GM12891 (cell line): Measurements from ENCODE around the gene NUP210.
A peak's percentile ranks its signal among the peaks of the same experiment; 100 is the strongest.

ENCODE experiments used
- DNase-seq: peaks from one replicate; pipeline ENCODE4 v3.0.0; 2011; ENCODE audit warnings: low spot score; ENCODE audit not compliant: insufficient read length
- FAIRE-seq: peaks from 2 replicates; lab custom pipeline; 2011; peaks lifted over from hg19 to GRCh38; lab: Jason Lieb, UNC
- PAX5 ChIP-seq: IDR thresholded peaks from 2 replicates; pipeline ENCODE4 v1.6.1; 2011; ENCODE audit warnings: low read length, moderate library complexity, mild to moderate bottlenecking; ENCODE audit not compliant: insufficient read depth, severe bottlenecking
- POLR2A ChIP-seq: IDR thresholded peaks from 2 replicates; pipeline ENCODE4 v1.6.1; 2011; ENCODE audit warnings: low read depth, low read length, control low read depth
- POLR2AphosphoS5 ChIP-seq: IDR thresholded peaks from 2 replicates; pipeline ENCODE4 v1.6.1; 2011; ENCODE audit warnings: low read depth, low read length, control low read depth
- POU2F2 ChIP-seq: IDR thresholded peaks from 2 replicates; pipeline ENCODE4 v1.6.1; 2011; ENCODE audit warnings: low read depth, mild to moderate bottlenecking, control low read depth, low read length, moderate library complexity
- SPI1 ChIP-seq: IDR thresholded peaks from 2 replicates; pipeline ENCODE4 v1.6.1; 2011; ENCODE audit warnings: low read depth, low read length, control low read depth
- TAF1 ChIP-seq: IDR thresholded peaks from 2 replicates; pipeline ENCODE4 v1.6.1; 2011; ENCODE audit warnings: low read depth, low read length, control low read depth

Gene NUP210

DNA sequence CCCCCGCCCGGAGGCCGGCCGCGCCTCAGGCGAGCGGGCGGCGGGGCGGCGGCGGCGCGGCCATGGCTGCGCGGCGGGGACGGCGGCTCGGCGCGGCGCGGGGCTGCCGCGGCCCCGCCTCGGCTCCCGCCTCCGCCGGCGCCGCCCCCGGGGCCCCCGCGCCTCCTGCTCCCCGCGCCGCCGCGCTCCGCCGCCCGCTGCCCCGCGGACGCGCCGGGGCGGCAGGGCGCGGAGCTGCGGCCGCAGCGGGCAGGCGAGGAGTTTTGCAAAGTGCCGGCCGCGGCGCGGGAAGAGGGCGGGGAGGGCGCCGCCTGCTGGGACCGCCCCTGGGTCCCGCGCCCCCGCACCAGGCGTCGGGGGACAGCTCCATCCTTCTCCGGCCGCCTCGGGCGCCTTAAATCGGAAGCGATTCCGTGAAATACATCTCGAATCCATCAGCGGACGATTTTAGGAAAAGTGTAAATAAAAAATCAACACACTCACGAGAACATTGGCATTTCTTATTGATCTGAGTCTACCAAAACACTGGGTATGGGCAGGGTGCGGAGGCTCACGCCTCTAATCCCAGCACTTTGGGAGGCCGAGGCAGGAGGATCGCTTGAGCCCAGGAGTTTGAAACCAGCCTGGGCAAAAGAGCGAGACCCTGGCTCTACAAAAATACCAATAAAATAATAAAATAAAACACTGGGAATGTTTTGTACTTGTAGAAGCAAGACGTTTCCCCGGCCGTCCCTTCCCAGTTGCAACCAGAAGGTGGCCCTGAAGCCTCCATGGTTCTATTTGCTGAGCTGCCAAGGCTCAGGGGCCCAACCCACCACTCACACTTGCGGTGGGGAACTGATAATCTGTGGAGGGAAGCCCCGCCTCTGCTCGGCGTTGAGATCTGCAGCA is 136.9 kb downstream of the NUP210 start:
- FAIRE-seq (no peak), DNase-seq (peak; percentile 58)
- no peak for TF ChIP-seq TAF1
- TF ChIP-seq SPI1: no peak
- no peak for TF ChIP-seq POLR2AphosphoS5
- TF ChIP-seq POLR2A: no peak
- no peak for TF ChIP-seq PAX5

- DNase-seq (peak; percentile 57), FAIRE-seq (peak; percentile 33)
- TF ChIP-seq SPI1: no peak
- no peak for TF ChIP-seq POU2F2
- TF ChIP-seq PAX5: no peak
- no peak for TF ChIP-seq POLR2AphosphoS5
- TF ChIP-seq TAF1: no peak
- TF ChIP-seq POLR2A: no peak
These were observed 137.7 kb downstream of the NUP210 start for GRCh38 chr3:13282358-13282985.

DNA sequence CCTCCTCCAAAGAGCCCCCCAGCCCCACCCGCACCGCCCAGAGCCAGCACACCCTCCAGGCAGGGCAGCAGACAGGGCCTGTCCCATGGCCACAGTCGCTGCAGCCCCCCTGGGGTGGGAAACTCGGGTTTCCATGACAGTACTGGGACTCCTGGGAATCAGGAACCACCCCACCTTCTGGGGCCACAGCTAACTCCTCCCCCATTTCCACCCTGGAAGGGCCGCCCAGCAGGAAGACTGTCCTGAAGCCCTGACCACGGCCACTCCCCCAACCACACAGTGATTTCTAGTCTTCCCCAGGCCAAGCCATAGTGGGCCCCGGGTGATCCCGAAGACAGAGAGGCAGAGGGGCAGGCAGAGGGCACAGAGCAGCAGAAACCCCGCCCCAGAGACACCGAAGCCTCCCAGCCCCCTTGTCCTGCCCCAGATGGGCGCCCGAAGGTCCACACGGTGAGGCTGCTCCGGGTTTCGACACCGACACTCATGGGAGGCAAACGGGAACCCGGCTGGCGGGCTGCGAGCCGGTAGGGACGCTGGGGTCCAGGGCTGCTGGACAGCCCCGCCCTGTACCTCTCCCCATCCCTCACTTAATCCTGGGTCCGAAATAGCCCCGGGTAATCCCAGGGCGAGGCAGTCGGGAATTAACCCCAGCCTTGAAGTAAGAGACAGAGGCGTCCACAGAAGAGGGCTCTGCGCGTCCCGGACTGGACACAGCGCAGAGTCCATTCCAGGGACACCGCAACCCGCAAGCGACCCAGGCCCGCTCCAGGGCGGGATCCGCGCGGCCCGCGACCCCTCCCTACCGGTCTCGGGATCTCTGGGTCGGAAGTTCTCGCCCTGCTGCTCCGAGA is 138.4 kb downstream of the NUP210 start:
- TF ChIP-seq POLR2A (no peak), SPI1 (no peak), POU2F2 (no peak), TAF1 (no peak), PAX5 (no peak), POLR2AphosphoS5 (no peak)
- FAIRE-seq (no peak), DNase-seq (no peak)

- DNase-seq (no peak), FAIRE-seq (no peak)
- TF ChIP-seq POLR2A (no peak), POU2F2 (no peak), POLR2AphosphoS5 (no peak), PAX5 (no peak), TAF1 (no peak)
These were observed 139.2 kb downstream of the NUP210 start for GRCh38 chr3:13280811-13281506.

- no peak for TF ChIP-seq POU2F2
- no peak for TF ChIP-seq POLR2A
- no peak for TF ChIP-seq TAF1
- no peak for TF ChIP-seq POLR2AphosphoS5
- TF ChIP-seq SPI1: no peak
- TF ChIP-seq PAX5: no peak
- FAIRE-seq: no peak
- DNase-seq: no peak
These were observed 139.9 kb downstream of the NUP210 start for GRCh38 chr3:13280122-13280790.

DNA sequence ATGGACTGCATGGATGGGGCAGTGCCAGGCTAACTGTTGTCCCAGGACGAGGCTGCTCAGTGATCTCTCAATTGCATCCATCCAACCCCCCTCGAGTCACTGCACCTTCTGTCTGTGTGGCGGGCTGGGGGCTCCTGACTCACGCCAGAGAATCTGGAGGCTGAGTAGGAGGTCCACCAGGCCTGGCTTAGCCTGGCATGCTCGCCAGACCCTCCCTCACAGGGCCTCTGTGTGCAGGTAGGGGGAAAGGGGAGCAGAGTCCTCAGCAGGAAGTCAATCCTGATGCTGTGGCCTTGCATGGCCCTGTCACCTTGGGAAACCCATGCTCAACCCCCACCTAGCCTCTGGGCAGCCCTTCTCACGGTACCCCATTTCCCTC is 140.6 kb downstream of the NUP210 start:
- no peak for DNase-seq
- FAIRE-seq: no peak
- TF ChIP-seq POLR2A (no peak), SPI1 (no peak), TAF1 (no peak), POU2F2 (no peak)

DNA sequence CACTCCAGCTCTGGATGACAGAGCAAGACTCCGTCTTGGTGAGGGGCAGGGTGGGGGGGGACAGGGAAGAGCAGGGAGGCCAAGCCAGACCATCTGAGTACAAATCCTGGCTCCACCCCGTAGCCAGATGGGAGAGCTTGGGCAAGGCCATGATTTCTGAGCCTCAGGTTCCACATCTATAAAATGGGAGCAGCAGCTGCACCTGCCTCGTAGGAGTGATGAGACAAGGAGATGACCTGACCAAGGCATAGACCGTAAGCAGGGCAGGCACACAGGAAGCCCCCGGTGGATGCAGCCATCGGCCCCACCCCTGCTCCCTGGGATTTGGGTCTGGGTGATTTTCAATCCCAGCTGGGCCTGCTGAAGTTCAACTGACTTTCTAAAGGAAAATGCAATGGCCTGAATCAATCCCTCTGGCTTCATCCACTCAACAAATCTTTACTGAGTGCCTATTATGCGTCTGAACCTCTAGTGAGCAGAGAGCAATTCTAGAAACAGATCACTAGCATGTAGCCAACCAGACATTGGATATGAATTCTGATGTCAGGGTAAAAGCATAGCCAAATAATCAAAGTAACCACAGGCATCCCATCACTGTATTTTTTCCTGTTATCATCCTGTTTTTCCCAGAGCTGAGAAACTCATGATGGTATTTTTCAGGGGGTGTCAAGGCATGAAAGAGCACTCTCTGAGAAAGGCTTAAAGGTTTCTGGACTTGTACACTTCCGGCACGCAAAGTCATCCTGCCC is 141.2 kb downstream of the NUP210 start:
- TF ChIP-seq TAF1 (no peak), POLR2A (no peak), POU2F2 (no peak), SPI1 (no peak), POLR2AphosphoS5 (no peak), PAX5 (no peak)
- DNase-seq (no peak), FAIRE-seq (no peak)

DNA sequence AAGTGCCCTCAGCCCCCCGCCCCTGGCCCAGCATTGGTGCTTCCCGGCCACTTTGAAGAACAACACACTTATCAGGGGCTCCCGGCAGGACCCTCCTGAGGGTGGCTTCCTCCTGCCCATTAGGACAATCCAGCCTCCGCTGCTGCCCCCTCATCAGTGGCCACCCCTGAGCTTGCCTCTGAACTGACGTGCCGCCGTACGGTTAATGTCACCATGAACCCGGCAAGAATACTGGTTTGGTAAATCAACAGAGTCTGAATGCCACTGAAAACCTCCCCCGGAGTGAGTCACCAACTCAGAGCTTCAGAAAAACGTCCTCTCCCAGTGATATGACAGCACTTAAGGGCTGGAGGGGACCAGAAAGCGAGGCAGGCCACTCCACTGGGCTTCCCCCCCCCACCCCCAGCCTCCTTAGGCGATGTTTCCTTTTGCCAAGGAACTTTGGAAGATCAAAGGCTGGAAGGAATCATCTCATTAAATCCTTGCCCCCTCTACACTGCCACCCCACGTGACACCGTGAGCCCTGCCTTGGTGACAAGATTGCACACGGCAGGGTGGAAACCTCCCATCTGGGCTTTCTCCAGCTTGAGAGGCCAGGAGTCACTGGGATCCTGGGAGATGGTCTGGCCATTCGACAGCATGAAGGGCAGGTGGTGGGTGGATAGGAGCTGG is 142.1 kb downstream of the NUP210 start:
- TF ChIP-seq POU2F2 (no peak), POLR2A (no peak), SPI1 (no peak), POLR2AphosphoS5 (no peak), PAX5 (no peak), TAF1 (no peak)
- FAIRE-seq: no peak
- DNase-seq: no peak
